Brain microvascular endothelial cell (primary cell): Measurements from ENCODE around the gene GALNT18.
A peak's percentile ranks its signal among the peaks of the same experiment; 100 is the strongest.

Experiments used
- DNase-seq: peaks from one replicate; pipeline ENCODE4 v3.0.0-alpha.2; 2020
- H3K27ac ChIP-seq: fragments of 250-450 bp; sonication (Bioruptor Pico); 2 replicates; pipeline ENCODE4 v1.5.1; 2020; ENCODE audit warnings: mild to moderate bottlenecking, moderate library complexity
- H3K27me3 ChIP-seq: fragments of 250-450 bp; sonication (Bioruptor Pico); replicated peaks from 2 replicates; pipeline ENCODE4 v1.5.1; 2020; ENCODE audit warnings: mild to moderate bottlenecking
- H3K36me3 ChIP-seq: fragments of 250-450 bp; sonication (Bioruptor Pico); replicated peaks from 2 replicates; pipeline ENCODE4 v1.5.1; 2020; ENCODE audit warnings: mild to moderate bottlenecking
- H3K4me3 ChIP-seq: 2 replicates; pipeline ENCODE4 v1.5.1; 2011; ENCODE audit warnings: low read depth, mild to moderate bottlenecking, control low read depth, low read length, moderate library complexity
- CTCF ChIP-seq: IDR thresholded peaks from 2 replicates; pipeline ENCODE4 v1.5.1; 2011; ENCODE audit warnings: low read depth, mild to moderate bottlenecking, moderate library complexity, low read length, control low read depth, inconsistent platforms; ENCODE audit errors: missing control alignments
- in situ Hi-C: cut with HindIII; loops from 2 replicates; pipeline ENCODE4 v1.10.0; 2017; ENCODE audit warnings: low sequenced_read_pairs, low pct_ligation_motif_present

GALNT18 gene

GRCh38 chr11:11420191-11420898 lies 201.5 kb downstream of the GALNT18 start:
- in situ Hi-C loops, result no loop called here
- DNase-seq, result no peak
- Histone ChIP-seq H3K27me3 (no peaks in the 10 kb centered on the region), H3K27ac (no peak overlapping the region), H3K4me3 (no peak overlapping the region), H3K36me3 (no peaks in the 10 kb centered on the region)
- TF ChIP-seq CTCF, result no peak

GRCh38 chr11:11419747-11420146 lies 202.1 kb downstream of the GALNT18 start:
- no peaks in the 10 kb centered on the region for H3K36me3 ChIP-seq
- no peak for DNase-seq
- H3K27me3 ChIP-seq, result no peaks in the 10 kb centered on the region
- H3K27ac ChIP-seq, result no peak overlapping the region
- no peak overlapping the region for H3K4me3 ChIP-seq
- in situ Hi-C loops, result no loop called here
- no peak for TF ChIP-seq CTCF

- in situ Hi-C loops, result no loop called here
- peaks cover 3% of the 10 kb centered on the region for H3K27me3 ChIP-seq
- H3K4me3 ChIP-seq, result no peak overlapping the region
- H3K27ac ChIP-seq, result no peak overlapping the region
- H3K36me3 ChIP-seq, result no peaks in the 10 kb centered on the region
- DNase-seq, result peak; percentile 53
- no peak for TF ChIP-seq CTCF
Measured at GRCh38 chr11:11416917-11417316, 204.9 kb downstream of the GALNT18 start.

GRCh38 chr11:11416502-11416901 lies 205.3 kb downstream of the GALNT18 start:
- DNase-seq, result peak; percentile 51
- peaks cover 3% of the 10 kb centered on the region for H3K27me3 ChIP-seq
- in situ Hi-C loops, result no loop called here
- H3K36me3 ChIP-seq, result no peaks in the 10 kb centered on the region
- H3K27ac ChIP-seq, result no peak overlapping the region
- H3K4me3 ChIP-seq, result no peak overlapping the region
- TF ChIP-seq CTCF, result no peak

- no peak for TF ChIP-seq CTCF
- in situ Hi-C loops, result no loop called here
- peak; percentile 30 for DNase-seq
- no peaks in the 10 kb centered on the region for H3K36me3 ChIP-seq
- H3K27ac ChIP-seq, result no peak overlapping the region
- peaks cover 3% of the 10 kb centered on the region for H3K27me3 ChIP-seq
- H3K4me3 ChIP-seq, result no peak overlapping the region
Measured at GRCh38 chr11:11415901-11416300, 205.9 kb downstream of the GALNT18 start.

- no peak overlapping the region for H3K4me3 ChIP-seq
- in situ Hi-C loops, result no loop called here
- no peaks in the 10 kb centered on the region for H3K36me3 ChIP-seq
- DNase-seq, result no peak
- TF ChIP-seq CTCF, result no peak
- H3K27me3 ChIP-seq, result peaks cover 5% of the 10 kb centered on the region
- no peak overlapping the region for H3K27ac ChIP-seq
Measured at GRCh38 chr11:11414996-11415395, 206.8 kb downstream of the GALNT18 start.
